MG63 (cell line): Measurements from ENCODE around the gene SLC12A8. TPM values are rescaled to one million over a fixed set of nuclear protein-coding genes. Genes with fewer than 3 reads are reported as not detected.

Experiments used
- DNase-seq: peaks from one replicate; pipeline ENCODE4 v3.0.0-alpha.2; 2020
- H3K27me3 ChIP-seq: fragments of 250-450 bp; sonication (Bioruptor Pico); 2 replicates; pipeline ENCODE4 v1.5.1; 2020; ENCODE audit warnings: mild to moderate bottlenecking, moderate library complexity
- H3K36me3 ChIP-seq: fragments of 250-450 bp; sonication (Bioruptor Pico); 2 replicates; pipeline ENCODE4 v1.5.1; 2020; ENCODE audit warnings: mild to moderate bottlenecking, moderate library complexity
- H3K4me3 ChIP-seq: fragments of 250-450 bp; sonication (Bioruptor Pico); 2 replicates; pipeline ENCODE4 v1.5.1; 2020; ENCODE audit warnings: mild to moderate bottlenecking, moderate library complexity
- H3K9me3 ChIP-seq: fragments of 250-450 bp; sonication (Bioruptor Pico); 2 replicates; pipeline ENCODE4 v1.5.1; 2020; ENCODE audit warnings: mild to moderate bottlenecking, moderate library complexity
- total RNA-seq: library from RNA; depleted of rRNA; stranded (reverse); fragments of >200 nt; shearing (Covaris generic); gene quantifications from 2 replicates; pipeline ENCODE4 v1.2.3, GENCODE V29; 2014; ENCODE audit warnings: low replicate concordance; rRNA removed

SLC12A8 gene
- total RNA-seq: 28.7 and 52.7 TPM in 2 replicates

- H3K4me3 ChIP-seq: no peak within 1 kb of the TSS
- no peaks in the 10 kb centered on the region for H3K9me3 ChIP-seq
- no peak for DNase-seq
- no peaks in the 10 kb centered on the region for H3K27me3 ChIP-seq
- H3K36me3 ChIP-seq: no peaks in the 10 kb centered on the region
Observed at GRCh38 chr3:125212509-125213363, at the start of gene SLC12A8. Gene SLC12A8 (minus strand): TSS chr3:125212748. CDS start chr3:125211349, 1,399 bp downstream.

DNA sequence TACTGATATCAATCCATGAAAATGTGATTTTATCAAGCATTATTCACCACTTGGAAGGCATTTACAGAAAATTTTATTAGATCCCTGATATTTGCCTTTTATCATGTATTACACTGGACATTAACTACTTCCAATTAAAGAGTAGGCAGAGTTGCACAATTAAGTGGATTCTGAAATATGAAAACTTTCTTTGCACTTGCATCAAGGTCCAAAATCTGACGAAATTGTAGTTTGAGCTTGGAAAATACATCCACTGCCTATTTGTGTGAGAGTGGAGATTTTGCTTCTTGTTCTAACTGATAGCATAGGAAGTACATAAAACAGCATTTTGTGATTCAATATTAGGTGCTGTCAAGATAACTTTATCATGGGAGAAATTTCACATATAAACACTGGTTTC is 49.6 kb upstream of the SLC12A8 start:
- no peak for DNase-seq
- peaks cover 7% of the 10 kb centered on the region for H3K9me3 ChIP-seq
- H3K27me3 ChIP-seq: no peaks in the 10 kb centered on the region
- H3K4me3 ChIP-seq: no peak overlapping the region
- H3K36me3 ChIP-seq: peaks cover 54% of the 10 kb centered on the region

GRCh38 chr3:125261031-125261430 is 48.5 kb upstream of the SLC12A8 start:
- peaks cover 15% of the 10 kb centered on the region for H3K9me3 ChIP-seq
- H3K36me3 ChIP-seq: peaks cover 55% of the 10 kb centered on the region
- no peaks in the 10 kb centered on the region for H3K27me3 ChIP-seq
- no peak overlapping the region for H3K4me3 ChIP-seq
- no peak for DNase-seq

GRCh38 chr3:125260158-125260557 is 47.6 kb upstream of the SLC12A8 start:
- Histone ChIP-seq H3K27me3 (no peaks in the 10 kb centered on the region), H3K9me3 (peaks cover 15% of the 10 kb centered on the region), H3K36me3 (peaks cover 55% of the 10 kb centered on the region), H3K4me3 (no peak overlapping the region)
- no peak for DNase-seq

DNA sequence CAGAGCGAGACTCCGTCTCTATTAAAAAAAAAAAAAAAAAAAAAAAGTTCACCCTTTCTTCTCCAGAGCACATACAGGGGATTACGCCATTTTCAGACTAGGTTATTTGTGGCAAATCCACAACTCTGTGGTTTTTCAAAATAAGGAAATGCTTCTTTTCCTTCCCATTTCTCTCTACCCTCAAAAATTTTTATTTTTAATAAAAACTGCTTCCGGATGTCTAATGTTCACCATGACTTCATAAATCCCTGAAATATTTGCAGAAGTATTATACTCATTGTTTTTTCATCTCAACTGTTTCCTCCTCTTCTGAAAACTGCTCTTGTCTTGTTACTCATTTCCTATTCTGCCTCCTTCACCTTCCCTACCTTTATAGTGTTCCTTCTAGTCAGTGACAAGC is 45.0 kb upstream of the SLC12A8 start:
- Histone ChIP-seq H3K27me3 (no peaks in the 10 kb centered on the region), H3K36me3 (peaks cover 48% of the 10 kb centered on the region), H3K4me3 (no peak overlapping the region), H3K9me3 (peaks cover 15% of the 10 kb centered on the region)
- DNase-seq: no peak

GRCh38 chr3:125256675-125257074 is 44.1 kb upstream of the SLC12A8 start:
- peaks cover 15% of the 10 kb centered on the region for H3K9me3 ChIP-seq
- H3K36me3 ChIP-seq: peaks cover 44% of the 10 kb centered on the region
- no peak overlapping the region for H3K4me3 ChIP-seq
- no peak for DNase-seq
- H3K27me3 ChIP-seq: no peaks in the 10 kb centered on the region

DNA sequence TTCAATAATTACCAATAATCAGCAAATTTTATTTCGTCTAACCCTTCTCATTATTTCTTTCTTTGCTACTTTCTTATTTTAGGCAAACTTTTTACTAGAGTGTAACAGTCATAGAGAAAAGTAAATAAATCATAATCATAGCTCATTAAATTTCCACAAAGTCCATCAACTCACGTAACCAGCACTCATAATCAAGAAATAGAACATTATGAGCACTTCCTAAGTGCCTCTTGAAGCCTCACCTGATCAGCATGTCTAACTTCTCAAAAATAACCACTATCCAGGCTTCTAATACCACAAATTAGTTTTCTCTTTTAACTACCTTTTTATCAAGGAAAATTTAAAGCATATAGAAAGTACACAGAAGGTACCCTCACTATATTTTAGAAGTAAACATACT is 38.4 kb upstream of the SLC12A8 start:
- H3K36me3 ChIP-seq: peaks cover 26% of the 10 kb centered on the region

GRCh38 chr3:125246237-125246636 is 33.7 kb upstream of the SLC12A8 start:
- H3K36me3 ChIP-seq: peaks cover 23% of the 10 kb centered on the region
- H3K27me3 ChIP-seq: no peaks in the 10 kb centered on the region
- H3K9me3 ChIP-seq: no peaks in the 10 kb centered on the region
- no peak overlapping the region for H3K4me3 ChIP-seq
- DNase-seq: no peak

More for the DNA sequence above, 38.4 kb upstream of the SLC12A8 start:
- Histone ChIP-seq H3K9me3 (no peaks in the 10 kb centered on the region), H3K4me3 (no peak overlapping the region), H3K27me3 (no peaks in the 10 kb centered on the region)
- no peak for DNase-seq

DNA sequence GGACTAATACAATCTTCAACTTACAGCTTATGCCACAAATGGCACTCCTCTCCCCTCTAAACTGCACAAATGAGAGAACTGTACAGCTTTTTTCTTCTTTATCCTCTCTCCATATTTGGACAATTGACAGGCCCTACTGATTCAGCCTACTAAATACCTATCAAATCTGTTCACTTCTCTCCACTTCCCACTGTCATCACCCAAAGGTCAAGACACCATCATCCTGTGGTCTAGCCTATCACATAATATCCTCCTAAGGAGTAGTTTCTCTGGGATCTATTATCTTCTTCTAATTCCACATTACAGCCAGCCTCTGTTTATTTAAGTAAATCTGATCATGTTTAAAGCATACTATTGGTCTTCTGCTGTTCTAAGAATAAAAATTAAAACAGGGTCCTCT is 33.0 kb upstream of the SLC12A8 start:
- no peak for DNase-seq
- no peaks in the 10 kb centered on the region for H3K9me3 ChIP-seq
- no peaks in the 10 kb centered on the region for H3K27me3 ChIP-seq
- no peak overlapping the region for H3K4me3 ChIP-seq
- peaks cover 25% of the 10 kb centered on the region for H3K36me3 ChIP-seq

DNA sequence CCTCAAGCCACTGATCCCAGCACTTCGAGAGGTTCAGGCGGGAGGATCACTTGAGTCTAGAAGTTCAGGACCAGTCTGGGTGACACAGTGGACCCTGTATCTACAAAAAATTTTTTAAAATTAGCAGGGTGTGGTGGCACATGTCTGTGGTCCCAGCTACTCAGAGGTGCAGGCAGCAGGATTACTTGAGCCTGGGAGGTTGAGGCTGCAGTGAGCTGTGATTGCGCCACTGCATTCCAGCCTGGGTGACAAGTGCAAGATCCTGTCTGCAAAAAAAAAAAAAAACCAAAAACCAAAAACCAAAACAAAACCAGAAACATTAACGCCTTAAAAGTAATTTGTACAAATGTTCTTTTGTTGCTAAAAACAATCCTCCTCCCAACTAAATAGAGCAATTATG is 27.9 kb upstream of the SLC12A8 start:
- Histone ChIP-seq H3K4me3 (no peak overlapping the region), H3K27me3 (no peaks in the 10 kb centered on the region), H3K36me3 (peaks cover 36% of the 10 kb centered on the region), H3K9me3 (no peaks in the 10 kb centered on the region)
- no peak for DNase-seq

DNA sequence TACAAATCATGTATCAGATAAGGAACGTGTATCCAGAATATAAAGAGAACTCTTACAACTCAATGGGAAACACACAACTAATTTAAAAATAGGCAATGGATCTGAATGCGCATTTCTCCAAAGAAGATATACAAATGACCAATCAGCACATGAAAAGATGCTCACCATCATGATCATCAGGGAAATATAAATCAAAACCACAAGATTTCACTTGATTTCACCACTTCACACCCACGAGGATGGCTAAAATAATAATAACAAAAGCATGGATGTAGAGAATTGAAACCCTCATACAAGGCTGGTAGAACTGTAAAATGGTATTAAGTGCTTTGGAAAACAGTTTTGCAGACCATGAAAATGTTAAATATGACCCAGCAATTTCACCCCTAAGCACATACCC is 26.7 kb upstream of the SLC12A8 start:
- Histone ChIP-seq H3K4me3 (no peak overlapping the region), H3K27me3 (no peaks in the 10 kb centered on the region), H3K9me3 (no peaks in the 10 kb centered on the region), H3K36me3 (peaks cover 39% of the 10 kb centered on the region)
- no peak for DNase-seq

GRCh38 chr3:125238759-125239158 is 26.2 kb upstream of the SLC12A8 start:
- DNase-seq: no peak
- Histone ChIP-seq H3K9me3 (no peaks in the 10 kb centered on the region), H3K36me3 (peaks cover 43% of the 10 kb centered on the region), H3K27me3 (no peaks in the 10 kb centered on the region), H3K4me3 (no peak overlapping the region)

DNA sequence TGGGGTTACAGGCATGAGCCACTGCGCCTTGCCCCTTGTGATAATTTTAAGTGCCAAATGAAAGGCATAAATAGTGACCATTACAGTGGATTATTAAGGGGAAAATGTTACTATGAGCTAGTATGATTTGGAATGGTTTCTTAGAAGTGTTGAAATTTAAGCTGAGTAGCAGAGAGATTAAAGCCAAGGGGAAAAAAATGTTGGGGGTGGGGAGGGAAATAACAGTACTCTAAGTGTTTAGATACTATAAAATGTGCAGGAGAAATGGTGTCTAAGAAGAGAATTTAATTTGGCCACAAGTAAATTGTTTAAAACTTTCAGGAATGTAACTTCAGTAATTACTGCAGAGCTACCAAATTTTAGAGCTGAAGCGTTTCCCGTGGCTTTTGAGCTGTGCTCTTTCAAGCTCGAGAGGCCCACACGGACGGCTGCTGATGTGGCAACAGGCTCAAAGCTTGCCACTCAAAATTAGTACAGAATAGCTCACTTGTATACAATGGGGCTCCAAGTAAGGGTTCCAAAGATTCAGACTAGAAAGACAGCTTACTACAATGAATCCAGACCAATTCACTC is 23.9 kb upstream of the SLC12A8 start:
- no peak for DNase-seq
- peaks cover 47% of the 10 kb centered on the region for H3K36me3 ChIP-seq
- H3K4me3 ChIP-seq: no peak overlapping the region
- H3K27me3 ChIP-seq: no peaks in the 10 kb centered on the region
- H3K9me3 ChIP-seq: no peaks in the 10 kb centered on the region

GRCh38 chr3:125234831-125235230 is 22.3 kb upstream of the SLC12A8 start:
- no peaks in the 10 kb centered on the region for H3K27me3 ChIP-seq
- DNase-seq: no peak
- no peak overlapping the region for H3K4me3 ChIP-seq
- H3K9me3 ChIP-seq: no peaks in the 10 kb centered on the region
- peaks cover 57% of the 10 kb centered on the region for H3K36me3 ChIP-seq

DNA sequence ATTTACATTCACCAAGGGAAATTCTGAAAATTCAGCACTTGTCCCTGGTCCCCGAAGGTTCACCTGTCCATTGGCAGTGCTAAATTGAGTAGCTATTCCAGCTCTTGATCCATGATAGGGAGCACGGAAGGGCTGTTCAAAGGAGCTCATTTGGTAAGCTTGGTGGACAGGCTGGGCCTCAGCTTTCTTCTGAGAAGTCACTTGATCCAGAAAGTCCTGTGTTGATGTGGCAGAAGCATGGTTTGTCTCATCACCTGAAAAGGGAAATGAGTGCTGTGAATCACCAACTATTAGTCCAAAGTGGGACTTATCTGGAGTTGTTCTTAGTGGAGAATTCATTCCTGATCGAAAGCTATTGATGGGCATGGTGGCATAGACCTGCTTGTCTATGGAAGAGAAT is 19.9 kb upstream of the SLC12A8 start:
- DNase-seq: no peak

GRCh38 chr3:125231895-125232294 is 19.3 kb upstream of the SLC12A8 start:
- DNase-seq: no peak
- H3K36me3 ChIP-seq: peaks cover 52% of the 10 kb centered on the region
- H3K27me3 ChIP-seq: no peaks in the 10 kb centered on the region
- H3K9me3 ChIP-seq: no peaks in the 10 kb centered on the region
- H3K4me3 ChIP-seq: no peak overlapping the region

More for the DNA sequence above, 19.9 kb upstream of the SLC12A8 start:
- Histone ChIP-seq H3K9me3 (no peaks in the 10 kb centered on the region), H3K4me3 (no peak overlapping the region), H3K27me3 (no peaks in the 10 kb centered on the region), H3K36me3 (peaks cover 53% of the 10 kb centered on the region)

GRCh38 chr3:125229707-125230106 is 17.2 kb upstream of the SLC12A8 start:
- no peak overlapping the region for H3K4me3 ChIP-seq
- DNase-seq: no peak

DNA sequence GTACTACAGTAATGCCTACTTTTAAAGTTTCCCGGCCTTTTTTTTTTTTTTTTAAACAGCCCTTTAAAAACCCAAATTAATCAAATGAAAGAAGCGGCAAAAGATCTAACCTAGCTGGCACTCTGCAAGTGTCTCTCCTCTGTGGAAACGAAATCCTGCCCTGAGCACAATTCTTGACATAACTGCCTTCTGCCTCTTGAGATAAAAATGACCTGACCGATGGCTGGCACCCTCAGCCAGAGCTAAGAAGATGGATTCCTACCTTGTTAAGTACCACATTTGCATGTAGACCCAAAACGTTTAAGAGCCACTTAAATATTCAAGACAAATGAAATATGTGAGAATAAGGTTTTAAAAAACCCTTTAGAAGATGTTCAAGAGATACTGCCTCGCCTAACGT is 16.6 kb upstream of the SLC12A8 start:
- H3K4me3 ChIP-seq: no peak overlapping the region
- H3K27me3 ChIP-seq: no peaks in the 10 kb centered on the region
- H3K36me3 ChIP-seq: peaks cover 53% of the 10 kb centered on the region
- no peak for DNase-seq
- no peaks in the 10 kb centered on the region for H3K9me3 ChIP-seq

More at GRCh38 chr3:125229707-125230106, 17.2 kb upstream of the SLC12A8 start:
- Histone ChIP-seq H3K9me3 (no peaks in the 10 kb centered on the region), H3K27me3 (no peaks in the 10 kb centered on the region), H3K36me3 (peaks cover 50% of the 10 kb centered on the region)
